ENCODE measurements around the gene PDE2A.
"Not testable (repeated sequence)": the region's sequence is repeated elsewhere in the genome, so short reads cannot be mapped to it uniquely, and the experiment has no call there.

PDE2A gene

GRCh38 chr11:72569966-72570892, 104.0 kb downstream of the PDE2A start:
- peak overlapping the region; percentile 98 for H3K27ac ChIP-seq
- DNase-seq (ENCODE audit: low read depth, low spot score), result peak; percentile 70

- H3K27ac ChIP-seq, result peak overlapping the region; percentile 98
- DNase-seq (ENCODE audit: low read depth, low spot score), result no peak
Observed at GRCh38 chr11:72568861-72569260, 105.4 kb downstream of the PDE2A start.

GRCh38 chr11:72562431-72562830, 111.8 kb downstream of the PDE2A start:
- no peak for DNase-seq (ENCODE audit: low read depth, low spot score)
- no peak overlapping the region for H3K27ac ChIP-seq

GRCh38 chr11:72561856-72562255, 112.4 kb downstream of the PDE2A start:
- no peak for DNase-seq (ENCODE audit: low read depth, low spot score)
- H3K27ac ChIP-seq, result no peak overlapping the region

GRCh38 chr11:72560864-72561263, 113.4 kb downstream of the PDE2A start:
- H3K27ac ChIP-seq; DNase-seq (ENCODE audit: low read depth, low spot score): not testable (repeated sequence)

- H3K27ac ChIP-seq, result no peak overlapping the region
- DNase-seq (ENCODE audit: low read depth, low spot score), result no peak
Observed at GRCh38 chr11:72556433-72556832, 117.8 kb downstream of the PDE2A start.

GRCh38 chr11:72555014-72555522, 119.2 kb downstream of the PDE2A start:
- DNase-seq (ENCODE audit: low read depth, low spot score), result not testable (repeated sequence)

GRCh38 chr11:72553706-72554105, 120.5 kb downstream of the PDE2A start:
- no peak for DNase-seq (ENCODE audit: low read depth, low spot score)
- no peak overlapping the region for H3K27ac ChIP-seq

More at GRCh38 chr11:72555014-72555522, 119.2 kb downstream of the PDE2A start:
- H3K27ac ChIP-seq, result not testable (repeated sequence)

- DNase-seq (ENCODE audit: low read depth, low spot score), result no peak
- no peak overlapping the region for H3K27ac ChIP-seq
Observed at GRCh38 chr11:72552399-72552910, 121.8 kb downstream of the PDE2A start.

GRCh38 chr11:72551571-72551970, 122.7 kb downstream of the PDE2A start:
- no peak for DNase-seq (ENCODE audit: low read depth, low spot score)
- H3K27ac ChIP-seq, result no peak overlapping the region

- DNase-seq (ENCODE audit: low read depth, low spot score), result no peak
- no peak overlapping the region for H3K27ac ChIP-seq
Observed at GRCh38 chr11:72548463-72548862, 125.8 kb downstream of the PDE2A start.

- no peak overlapping the region for H3K27ac ChIP-seq
- no peak for DNase-seq (ENCODE audit: low read depth, low spot score)
Observed at GRCh38 chr11:72546866-72547265, 127.4 kb downstream of the PDE2A start.

- DNase-seq (ENCODE audit: low read depth, low spot score), result no peak
- no peak overlapping the region for H3K27ac ChIP-seq
Observed at GRCh38 chr11:72544589-72544988, 129.6 kb downstream of the PDE2A start.

GRCh38 chr11:72543849-72544542, 130.2 kb downstream of the PDE2A start:
- no peak overlapping the region for H3K27ac ChIP-seq
- DNase-seq (ENCODE audit: low read depth, low spot score), result no peak

- H3K27ac ChIP-seq, result no peak overlapping the region
- DNase-seq (ENCODE audit: low read depth, low spot score), result no peak
Observed at GRCh38 chr11:72541257-72541974, 132.8 kb downstream of the PDE2A start.

- no peak for DNase-seq (ENCODE audit: low read depth, low spot score)
- H3K27ac ChIP-seq, result no peak overlapping the region
Observed at GRCh38 chr11:72537051-72537450, 137.2 kb downstream of the PDE2A start.

GRCh38 chr11:72535194-72535547, 139.1 kb downstream of the PDE2A start:
- no peak for DNase-seq (ENCODE audit: low read depth, low spot score)
- H3K27ac ChIP-seq, result no peak overlapping the region

GRCh38 chr11:72534371-72535193, 139.6 kb downstream of the PDE2A start:
- no peak for DNase-seq (ENCODE audit: low read depth, low spot score)
- no peak overlapping the region for H3K27ac ChIP-seq

- DNase-seq (ENCODE audit: low read depth, low spot score), result no peak
Observed at GRCh38 chr11:72529068-72529467, 145.2 kb downstream of the PDE2A start.

GRCh38 chr11:72528121-72528520, 146.1 kb downstream of the PDE2A start:
- no peak for DNase-seq (ENCODE audit: low read depth, low spot score)
- no peak overlapping the region for H3K27ac ChIP-seq

More at GRCh38 chr11:72529068-72529467, 145.2 kb downstream of the PDE2A start:
- no peak overlapping the region for H3K27ac ChIP-seq

All from epithelial cell of prostate (primary cell).